NB4 (cell line): ENCODE results near the gene MEG3.

Experiments
- DNase-seq: peaks from one replicate; pipeline ENCODE4 v3.0.0; 2010; ENCODE audit warnings: low read depth
- H3K4me3 ChIP-seq: one replicate; pipeline ENCODE4 v1.5.1; 2011; ENCODE audit warnings: mild to moderate bottlenecking, low read depth, low read length, moderate library complexity
- MYC ChIP-seq: IDR thresholded peaks from 2 replicates; pipeline ENCODE4 v1.6.1; 2011; ENCODE audit warnings: low read depth, low read length
- POLR2A ChIP-seq: IDR thresholded peaks from 2 replicates; pipeline ENCODE4 v1.6.1; 2011; ENCODE audit warnings: mild to moderate bottlenecking; ENCODE audit not compliant: insufficient read length; ENCODE audit errors: extremely low read depth
- TF ChIP-seq, protein P1 (sequence below): IDR thresholded peaks from 2 replicates; pipeline ENCODE4 v1.6.1; 2011; ENCODE audit warnings: low read depth, low read length
- TF ChIP-seq, protein P2 (sequence below): IDR thresholded peaks from one replicate; pipeline ENCODE4 v1.5.1; 2012; ENCODE audit warnings: low read depth, low read length

Gene MEG3

DNA sequence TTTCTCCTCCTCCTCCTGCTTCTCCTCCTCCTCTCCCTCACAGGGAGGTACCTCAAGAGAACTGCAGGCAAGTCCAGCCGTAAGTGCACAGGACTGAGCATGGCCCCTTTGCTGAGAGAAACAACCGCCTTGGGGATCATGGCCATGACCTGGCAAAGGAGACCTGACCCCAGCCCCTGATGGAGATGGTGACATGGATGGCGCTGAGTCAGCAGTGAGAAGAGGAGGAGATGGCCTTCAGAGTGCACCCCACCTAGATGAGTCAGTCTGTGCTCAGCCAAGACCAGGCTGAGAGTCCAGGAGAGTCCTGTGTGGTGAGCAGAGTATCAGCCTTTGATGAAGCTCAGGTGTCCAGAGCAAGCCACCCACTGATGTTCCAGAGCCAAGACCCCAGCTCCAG is 36.4 kb downstream of the MEG3 start:
- TF ChIP-seq, protein P1, sequence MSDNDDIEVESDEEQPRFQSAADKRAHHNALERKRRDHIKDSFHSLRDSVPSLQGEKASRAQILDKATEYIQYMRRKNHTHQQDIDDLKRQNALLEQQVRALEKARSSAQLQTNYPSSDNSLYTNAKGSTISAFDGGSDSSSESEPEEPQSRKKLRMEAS = no peak
- TF ChIP-seq MYC (no peak), POLR2A (no peak)
- TF ChIP-seq, protein P2, sequence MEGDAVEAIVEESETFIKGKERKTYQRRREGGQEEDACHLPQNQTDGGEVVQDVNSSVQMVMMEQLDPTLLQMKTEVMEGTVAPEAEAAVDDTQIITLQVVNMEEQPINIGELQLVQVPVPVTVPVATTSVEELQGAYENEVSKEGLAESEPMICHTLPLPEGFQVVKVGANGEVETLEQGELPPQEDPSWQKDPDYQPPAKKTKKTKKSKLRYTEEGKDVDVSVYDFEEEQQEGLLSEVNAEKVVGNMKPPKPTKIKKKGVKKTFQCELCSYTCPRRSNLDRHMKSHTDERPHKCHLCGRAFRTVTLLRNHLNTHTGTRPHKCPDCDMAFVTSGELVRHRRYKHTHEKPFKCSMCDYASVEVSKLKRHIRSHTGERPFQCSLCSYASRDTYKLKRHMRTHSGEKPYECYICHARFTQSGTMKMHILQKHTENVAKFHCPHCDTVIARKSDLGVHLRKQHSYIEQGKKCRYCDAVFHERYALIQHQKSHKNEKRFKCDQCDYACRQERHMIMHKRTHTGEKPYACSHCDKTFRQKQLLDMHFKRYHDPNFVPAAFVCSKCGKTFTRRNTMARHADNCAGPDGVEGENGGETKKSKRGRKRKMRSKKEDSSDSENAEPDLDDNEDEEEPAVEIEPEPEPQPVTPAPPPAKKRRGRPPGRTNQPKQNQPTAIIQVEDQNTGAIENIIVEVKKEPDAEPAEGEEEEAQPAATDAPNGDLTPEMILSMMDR = no peak
- H3K4me3 ChIP-seq = no peak overlapping the region
- DNase-seq = no peak

DNA sequence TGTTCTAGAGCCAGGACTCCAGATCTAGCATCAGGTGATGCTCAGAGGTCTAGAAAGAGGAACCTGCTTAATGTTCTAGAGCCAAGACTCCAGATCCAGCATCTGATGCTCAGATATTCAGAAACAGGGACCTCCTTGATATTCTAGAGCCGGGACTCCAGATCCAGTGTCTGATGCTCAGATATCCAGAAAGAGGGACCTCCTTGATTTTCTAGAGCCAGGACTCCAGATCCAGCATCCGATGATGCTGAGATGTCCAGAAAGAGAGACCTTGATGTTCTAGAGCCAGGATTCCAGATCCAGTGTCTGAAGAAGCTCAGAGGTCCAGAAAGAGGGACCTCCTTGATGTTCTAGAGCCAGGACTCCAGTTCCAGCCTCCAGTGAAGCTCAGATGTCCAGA is 36.9 kb downstream of the MEG3 start:
- DNase-seq = no peak
- TF ChIP-seq POLR2A = no peak
- TF ChIP-seq, protein P2 = no peak
- TF ChIP-seq MYC = no peak
- TF ChIP-seq, protein P1 = no peak
- H3K4me3 ChIP-seq = no peak overlapping the region

DNA sequence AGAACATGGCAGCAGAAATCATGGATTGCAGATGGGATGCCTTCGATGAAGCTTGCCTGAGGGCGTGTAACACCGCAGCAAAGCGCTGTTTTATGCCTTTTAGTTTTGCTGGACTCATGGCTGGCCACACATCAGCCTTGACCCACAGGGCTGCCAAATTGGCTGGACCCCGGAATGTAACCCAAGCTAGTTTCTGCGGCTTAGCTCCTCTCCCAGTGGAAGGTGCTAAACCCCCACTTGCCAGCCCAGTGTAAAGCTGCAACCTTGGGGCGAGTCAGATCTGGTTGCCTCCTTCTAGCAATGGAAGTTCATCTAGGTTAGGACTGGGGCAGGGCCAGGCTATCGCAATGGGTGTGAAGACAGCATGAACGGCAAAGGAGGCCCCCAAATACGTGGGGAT is 38.3 kb downstream of the MEG3 start:
- DNase-seq = no peak
- no peak overlapping the region for H3K4me3 ChIP-seq
- TF ChIP-seq, protein P2 = no peak

DNA sequence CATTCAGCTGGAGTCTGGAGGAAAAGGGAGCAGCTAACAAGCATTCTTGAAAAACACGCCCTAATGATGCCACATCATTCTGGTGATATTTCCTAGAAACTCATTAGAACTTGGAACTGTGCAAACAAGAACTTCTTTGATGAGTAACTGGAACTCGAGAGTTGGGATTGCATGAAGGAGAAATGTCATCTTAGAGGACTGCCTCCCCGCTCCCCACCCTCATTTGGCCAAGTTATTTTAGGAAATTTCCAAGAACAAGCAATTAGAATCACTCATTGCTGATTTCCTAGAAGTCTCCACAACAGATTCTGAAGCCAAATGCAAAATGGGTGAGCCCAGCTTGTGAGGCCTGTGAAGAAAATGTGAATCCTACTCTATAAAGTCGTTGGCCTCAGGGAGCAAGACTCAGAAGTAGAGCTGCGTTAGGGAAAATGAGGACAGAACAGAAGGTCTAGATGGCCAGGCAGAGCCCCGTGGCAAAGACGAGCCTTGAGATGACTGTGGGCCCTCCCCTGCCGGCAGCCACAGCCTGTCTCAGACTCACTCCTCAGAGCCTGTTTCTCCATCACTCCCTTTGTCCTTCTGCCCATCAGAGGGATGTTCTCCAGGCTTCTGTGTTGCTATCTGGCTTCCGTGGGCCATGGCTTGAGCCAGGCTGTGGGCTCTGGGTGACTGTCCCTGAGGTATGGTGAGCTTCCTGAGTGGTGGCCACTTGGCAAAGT is 39.2 kb downstream of the MEG3 start:
- no peak for TF ChIP-seq POLR2A
- TF ChIP-seq, protein P1 = no peak
- no peak for TF ChIP-seq MYC
- TF ChIP-seq, protein P2 = no peak
- no peak for DNase-seq
- H3K4me3 ChIP-seq = no peak overlapping the region

DNA sequence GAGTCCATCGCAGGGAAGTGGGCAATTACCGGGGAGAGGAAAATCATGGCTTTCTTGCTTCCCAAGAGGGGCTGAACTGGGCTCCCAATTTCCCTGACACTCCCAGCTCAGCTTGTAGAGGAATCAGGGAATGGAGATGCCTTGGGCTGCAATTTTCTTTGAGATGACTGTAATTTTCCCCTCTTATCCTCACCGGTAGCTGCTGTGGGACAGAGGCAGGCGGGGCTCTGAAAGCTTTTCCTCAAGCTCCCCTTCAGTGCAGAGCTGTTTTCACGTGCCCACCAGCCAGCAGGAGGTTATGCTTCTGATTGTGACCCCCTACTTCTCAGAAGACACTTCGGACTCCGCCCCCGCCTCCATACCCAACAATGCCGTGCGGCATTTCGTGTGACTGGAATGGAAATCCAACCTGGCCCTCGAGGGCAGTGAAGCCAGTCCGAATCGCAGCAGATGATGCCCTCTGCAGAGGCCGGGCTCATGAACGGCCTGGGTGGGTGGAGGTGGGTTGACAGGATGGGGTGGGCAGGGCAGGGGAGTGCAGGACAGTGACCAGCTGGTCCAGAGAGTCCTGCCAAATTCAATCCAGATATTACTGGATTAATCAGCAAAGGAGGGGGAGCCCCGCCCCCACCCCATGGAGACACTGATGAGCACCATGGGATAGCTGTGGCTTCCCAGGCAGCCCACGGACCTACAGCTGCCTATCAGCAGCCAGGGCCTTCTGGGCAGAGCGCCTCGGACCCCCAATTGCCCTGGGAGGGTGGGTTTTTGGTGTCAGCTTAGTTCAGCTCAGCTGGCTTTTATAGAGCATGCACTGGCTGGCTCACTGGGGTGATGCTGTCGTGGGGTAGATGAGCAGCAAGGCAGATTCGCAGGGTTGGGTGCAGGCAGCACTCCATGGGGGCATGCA is 40.0 kb downstream of the MEG3 start:
- H3K4me3 ChIP-seq = no peak overlapping the region
- no peak for DNase-seq
- TF ChIP-seq POLR2A = no peak
- no peak for TF ChIP-seq MYC
- TF ChIP-seq, protein P2 = no peak
- TF ChIP-seq, protein P1 = no peak
